HG03025 (cell line): Measurements from ENCODE around the gene SGSM2.
A peak's percentile ranks its signal among the peaks of the same experiment; 100 is the strongest.
"Not testable (repeated sequence)": the region's sequence is repeated elsewhere in the genome, so short reads cannot be mapped to it uniquely, and the experiment has no call there.

Experiments used
- ATAC-seq: cut with Tn5 transposase; IDR thresholded peaks from one replicate; pipeline ENCODE4 v1.9.1; 2021; ENCODE audit warnings: mild to moderate bottlenecking, moderate library complexity; ENCODE audit not compliant: unreplicated experiment, low FRiP score

Gene SGSM2

DNA sequence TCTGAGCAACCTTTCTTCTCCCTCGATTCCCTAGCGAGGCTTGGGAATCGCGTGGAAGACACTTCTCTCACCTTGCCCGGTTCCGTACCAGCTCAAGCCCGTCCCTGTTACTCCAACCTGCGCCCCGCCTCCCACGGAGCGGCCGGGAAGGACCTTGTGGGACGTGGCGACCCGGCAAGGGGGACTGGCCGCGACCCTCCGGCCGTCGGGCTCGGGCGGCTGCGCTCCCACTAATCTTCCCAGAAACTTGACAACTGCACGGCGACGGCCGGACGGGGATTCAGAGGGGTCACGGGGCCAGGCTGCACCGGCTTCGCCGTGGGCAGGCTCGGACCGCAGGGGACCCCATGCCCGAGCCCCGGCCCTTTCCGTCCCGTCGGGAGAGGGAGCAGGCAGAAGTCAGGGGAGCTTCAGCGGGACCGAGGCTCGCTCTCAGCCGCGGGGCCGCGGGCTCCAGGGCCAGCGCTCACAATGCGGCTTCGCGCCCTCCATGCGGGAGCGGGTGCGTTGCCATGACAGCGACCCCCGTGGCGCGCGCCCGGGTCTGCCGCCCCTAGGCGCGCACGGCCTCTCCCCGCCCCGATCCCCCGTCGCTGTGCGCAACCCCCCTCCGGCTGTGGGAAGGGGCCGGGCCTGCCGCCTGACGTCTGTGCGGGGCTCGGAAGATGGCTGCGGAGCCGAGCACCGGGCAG is at the start of gene SGSM2:
SGSM2 (plus strand) TSS at position 650 of the 692 bp plus-strand sequence. CDS start 188 bp downstream, outside the sequence.
- peak; percentile 21 for ATAC-seq

- ATAC-seq, result no peak
Observed at GRCh38 chr17:2289878-2290478, 47.3 kb upstream of the SGSM2 start.

- ATAC-seq, result no peak
Observed at GRCh38 chr17:2292100-2292499, 45.2 kb upstream of the SGSM2 start.

- ATAC-seq, result no peak
Observed at GRCh38 chr17:2295575-2295974, 41.7 kb upstream of the SGSM2 start.

DNA sequence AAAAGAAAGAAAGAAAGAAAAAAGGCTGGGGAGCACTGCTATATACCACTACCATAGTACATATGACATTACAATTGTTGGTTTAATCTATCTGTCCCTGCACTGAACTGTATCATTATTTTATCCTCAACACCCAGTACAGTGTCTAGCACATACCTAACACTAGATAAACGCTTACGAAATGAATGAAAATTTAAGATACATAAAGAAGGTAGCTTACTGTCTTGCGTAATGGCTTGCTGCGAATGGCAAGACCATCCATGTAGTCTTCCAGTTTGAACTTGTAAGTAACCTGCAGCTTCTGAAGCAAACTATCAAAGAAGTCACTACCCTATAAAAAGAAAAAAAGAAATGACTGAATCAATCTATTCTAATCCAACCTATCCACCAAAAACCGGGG is 40.3 kb upstream of the SGSM2 start:
- ATAC-seq, result no peak

DNA sequence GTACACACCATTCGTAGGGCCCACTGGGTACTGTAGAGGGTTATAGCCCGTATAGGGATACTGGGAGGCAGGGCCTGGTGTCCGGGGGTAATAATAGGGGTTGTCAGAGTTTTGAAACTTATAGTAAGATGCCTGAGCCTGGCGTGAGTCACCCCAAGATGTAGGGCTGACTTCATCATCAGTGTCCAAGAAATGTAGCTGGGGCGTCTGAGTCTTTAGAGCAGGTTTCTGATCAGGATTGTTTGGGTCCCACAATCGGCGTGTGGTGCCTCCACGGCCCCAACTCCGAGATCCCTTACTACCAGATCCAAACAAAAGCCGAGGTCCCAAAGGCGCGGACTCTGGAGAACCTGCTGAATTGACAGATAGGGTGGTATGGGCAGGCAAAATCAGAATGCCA is 38.2 kb upstream of the SGSM2 start:
- no peak for ATAC-seq

- ATAC-seq, result no peak
Observed at GRCh38 chr17:2299756-2300155, 37.5 kb upstream of the SGSM2 start.

DNA sequence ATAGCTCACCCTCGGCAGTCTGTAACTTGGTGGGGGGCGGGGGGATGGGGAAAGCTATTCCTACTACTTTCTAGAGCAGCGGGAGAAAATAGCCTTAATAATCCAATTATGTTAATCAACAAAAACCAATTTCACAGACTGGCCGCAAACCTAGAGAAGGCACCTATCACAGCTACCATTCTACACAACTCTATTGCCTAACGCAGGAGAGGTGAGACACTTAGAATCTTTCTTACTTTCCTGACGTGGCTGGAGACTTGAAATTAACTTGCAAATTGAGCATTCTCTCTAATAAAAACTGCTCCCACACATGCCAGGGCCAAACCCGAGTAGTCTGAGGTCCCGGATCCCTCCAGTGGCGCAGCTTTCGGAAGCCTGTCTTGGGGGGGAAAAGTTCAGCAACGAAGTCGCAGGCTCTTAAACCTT is 34.5 kb upstream of the SGSM2 start:
- no peak for ATAC-seq

DNA sequence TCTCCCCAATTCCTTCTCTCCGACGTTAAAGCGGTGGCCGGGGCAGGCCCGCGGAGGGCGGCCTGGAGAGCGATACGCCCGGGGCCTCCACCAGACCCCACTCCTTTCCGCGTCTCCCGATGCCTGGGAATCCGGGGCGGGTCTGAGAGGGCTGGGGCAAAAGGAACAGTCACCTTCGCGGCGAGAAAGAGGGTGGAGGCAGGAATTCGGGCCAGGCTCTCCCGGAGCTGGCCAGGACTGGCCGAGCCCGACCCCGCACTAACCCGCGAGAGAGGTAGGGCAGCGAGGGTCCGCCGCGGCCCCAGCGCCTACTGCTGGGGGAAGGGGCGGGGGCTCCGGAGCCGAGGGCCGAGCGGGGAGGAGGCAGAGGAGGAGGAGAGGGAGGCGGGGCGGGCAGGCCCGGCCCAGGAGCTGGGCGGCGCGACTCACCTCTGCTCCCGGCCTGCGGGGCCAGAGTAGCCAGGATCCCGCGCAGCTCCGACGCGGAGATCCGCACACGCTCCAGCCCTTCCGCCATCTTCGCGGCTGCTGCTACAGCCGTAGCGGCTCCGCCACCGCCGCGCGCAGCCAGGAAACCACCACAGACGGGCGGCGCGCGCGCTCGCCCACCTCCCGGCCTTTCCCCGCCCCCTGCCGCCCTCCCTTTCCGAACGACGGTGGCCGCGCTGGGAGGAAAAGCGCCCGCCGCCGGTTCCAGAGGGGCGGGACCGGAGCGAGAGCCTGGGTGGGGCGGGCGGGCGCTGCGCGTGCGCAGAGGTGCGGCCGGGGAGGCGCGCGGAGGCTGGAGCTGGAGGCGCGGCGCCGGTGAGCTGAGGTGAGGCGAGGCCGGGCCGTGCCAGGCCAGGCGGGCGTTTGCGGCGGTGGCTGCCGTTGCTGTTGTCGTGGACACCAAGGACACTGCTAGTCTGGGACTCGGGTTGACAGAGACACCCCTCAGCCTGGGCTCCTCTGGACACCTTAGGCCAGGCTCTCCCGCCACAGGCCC is 33.8 kb upstream of the SGSM2 start, which contains the start of the genes SMG6 and SRR:
SMG6 (minus strand) TSS at position 582 of the 985 bp plus-strand sequence; CDS start at position 517, 65 bp downstream.
SRR (plus strand) TSS at position 747 of the 985 bp plus-strand sequence. CDS start 11,611 bp downstream, outside the sequence.
- ATAC-seq, result peak; percentile 71

- no peak for ATAC-seq
Observed at GRCh38 chr17:2304931-2305330, 32.4 kb upstream of the SGSM2 start.

DNA sequence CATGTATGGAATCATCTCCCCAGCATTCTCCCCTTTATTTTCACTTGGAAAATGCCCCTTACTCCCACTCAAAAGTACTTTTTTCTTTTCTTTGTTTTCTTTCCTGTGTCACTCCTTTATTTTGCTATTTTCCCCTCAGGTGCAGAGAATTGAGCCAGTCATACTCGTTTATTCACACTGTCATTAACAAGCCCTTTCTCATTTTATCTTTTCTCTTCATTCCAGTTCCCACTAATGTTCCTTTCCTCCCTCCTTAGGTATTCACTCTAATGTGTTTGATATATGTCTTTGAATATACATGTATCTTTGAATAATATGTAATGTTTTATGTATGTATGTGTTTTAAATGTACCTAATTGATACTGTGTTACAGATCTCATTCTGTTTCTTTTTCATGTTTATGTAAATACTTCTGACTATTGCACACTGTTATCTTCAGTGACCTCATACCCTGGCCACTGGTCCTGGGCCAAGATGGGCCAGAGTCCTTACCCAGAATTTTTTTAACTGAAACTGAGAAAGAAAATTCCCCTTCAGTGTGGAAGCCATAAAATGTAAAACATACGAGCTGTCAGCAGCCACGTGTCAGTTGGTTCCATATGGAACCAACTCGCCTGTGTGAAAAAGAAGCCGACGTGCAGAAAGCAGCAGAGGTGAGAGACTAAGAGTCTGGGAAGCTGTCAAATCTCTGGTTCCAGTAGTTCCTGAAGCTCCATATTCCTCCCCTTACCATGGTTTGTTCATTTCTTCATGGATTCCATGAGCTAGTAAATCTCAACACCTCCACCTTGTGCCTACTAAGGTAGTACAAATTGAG is 27.8 kb upstream of the SGSM2 start:
- no peak for ATAC-seq

DNA sequence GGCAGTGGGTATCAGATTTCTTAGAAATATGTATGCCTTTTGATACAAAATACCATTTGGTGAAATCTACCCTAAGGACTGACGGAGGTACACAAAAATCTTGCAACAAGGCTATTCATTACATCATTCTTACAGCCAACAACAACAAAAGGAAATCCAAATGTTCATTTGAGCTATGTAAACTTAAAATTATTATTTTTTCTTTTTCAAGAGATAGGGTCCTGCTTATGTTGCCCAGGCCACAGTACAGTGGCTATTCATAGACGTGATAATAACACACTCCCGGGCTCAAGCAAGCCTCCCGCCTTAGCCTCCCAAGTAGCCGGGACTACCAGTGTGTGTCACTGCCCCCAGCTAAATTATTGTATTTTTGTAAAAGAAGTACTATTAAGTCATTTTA is 24.6 kb upstream of the SGSM2 start:
- ATAC-seq, result no peak

DNA sequence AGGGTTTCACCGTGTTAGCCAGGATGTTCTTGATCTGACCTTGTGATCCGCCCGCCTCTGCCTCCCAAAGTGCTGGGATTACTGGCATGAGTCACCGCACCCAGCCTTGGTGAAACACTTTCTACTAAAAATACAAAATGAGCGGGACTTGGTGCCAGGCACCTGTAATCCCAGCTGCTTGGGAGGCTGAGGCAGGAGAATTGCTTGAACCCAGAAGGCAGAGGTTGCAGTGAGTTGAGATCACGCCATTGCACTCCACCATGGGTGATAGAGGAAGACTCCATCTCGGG is 20.4 kb upstream of the SGSM2 start:
- ATAC-seq, result not testable (repeated sequence)

DNA sequence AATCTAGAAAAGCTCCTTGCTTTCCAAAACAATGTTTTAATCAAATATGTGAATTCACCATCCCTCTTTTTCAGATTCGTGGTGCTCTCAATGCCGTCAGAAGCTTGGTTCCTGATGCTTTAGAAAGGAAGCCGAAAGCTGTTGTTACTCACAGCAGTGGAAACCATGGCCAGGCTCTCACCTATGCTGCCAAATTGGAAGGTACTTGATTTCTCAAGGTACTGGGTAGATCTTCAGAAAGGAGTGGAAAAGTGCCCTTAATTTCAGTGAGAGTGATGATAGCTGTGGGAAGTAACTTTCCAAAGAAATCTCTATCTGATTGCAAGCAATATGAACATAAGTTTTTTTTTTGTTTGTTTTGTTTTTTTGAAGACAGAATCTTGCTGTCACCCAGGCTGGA is 19.5 kb upstream of the SGSM2 start:
- no peak for ATAC-seq

DNA sequence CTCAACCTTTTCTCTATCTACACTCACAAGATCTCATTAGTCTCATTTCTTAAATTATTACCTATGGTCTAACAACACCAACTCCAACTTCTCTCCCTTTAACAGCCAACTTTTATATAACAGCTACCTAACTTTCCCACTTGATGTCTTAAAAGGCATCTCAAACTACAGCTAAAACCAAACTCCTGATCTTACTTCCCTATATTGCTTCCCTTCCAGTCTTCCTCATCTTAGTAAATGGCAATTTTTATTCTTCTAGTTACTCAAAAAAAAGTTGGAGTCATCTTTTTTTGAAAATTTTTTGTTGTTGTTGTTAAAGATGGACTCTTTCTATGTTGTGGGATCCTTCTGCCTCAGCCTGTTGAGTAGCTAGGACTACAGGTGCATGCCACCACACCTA is 18.2 kb upstream of the SGSM2 start:
- no peak for ATAC-seq

DNA sequence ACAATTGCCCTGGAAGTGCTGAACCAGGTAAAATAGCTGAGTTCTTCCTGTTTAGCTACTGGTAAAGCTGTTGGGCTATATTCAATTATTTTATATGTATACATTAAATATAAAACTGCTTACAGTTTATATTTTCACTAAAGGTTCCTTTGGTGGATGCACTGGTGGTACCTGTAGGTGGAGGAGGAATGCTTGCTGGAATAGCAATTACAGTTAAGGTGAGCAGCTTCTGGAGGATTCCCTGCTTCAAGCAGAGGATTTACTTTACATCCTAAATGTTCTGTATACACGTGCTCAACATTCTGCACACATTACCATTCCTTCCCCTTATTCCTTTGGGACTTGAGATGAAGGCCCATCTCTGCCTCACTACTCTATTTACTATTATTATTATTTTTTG is 15.9 kb upstream of the SGSM2 start:
- no peak for ATAC-seq

DNA sequence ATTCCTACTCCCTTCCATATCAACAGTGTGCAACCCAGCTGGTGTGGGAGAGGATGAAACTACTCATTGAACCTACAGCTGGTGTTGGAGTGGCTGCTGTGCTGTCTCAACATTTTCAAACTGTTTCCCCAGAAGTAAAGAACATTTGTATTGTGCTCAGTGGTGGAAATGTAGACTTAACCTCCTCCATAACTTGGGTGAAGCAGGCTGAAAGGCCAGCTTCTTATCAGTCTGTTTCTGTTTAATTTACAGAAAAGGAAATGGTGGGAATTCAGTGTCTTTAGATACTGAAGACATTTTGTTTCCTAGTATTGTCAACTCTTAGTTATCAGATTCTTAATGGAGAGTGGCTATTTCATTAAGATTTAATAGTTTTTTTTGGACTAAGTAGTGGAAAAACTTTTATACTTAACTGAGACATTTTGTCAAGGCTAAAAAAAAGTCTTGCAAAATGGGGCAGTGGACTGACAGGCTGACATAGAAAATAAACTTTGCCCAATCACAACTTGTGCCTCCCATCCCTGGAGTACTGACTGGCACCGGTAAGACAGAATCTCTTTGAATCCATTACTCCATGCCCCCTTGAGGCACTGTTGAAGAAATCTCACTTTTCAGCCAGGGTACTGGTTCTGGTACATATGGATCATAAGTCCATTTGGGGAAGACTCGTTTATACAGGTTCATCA is 13.5 kb upstream of the SGSM2 start:
- ATAC-seq, result no peak

- ATAC-seq, result no peak
Observed at GRCh38 chr17:2331303-2331702, 6.0 kb upstream of the SGSM2 start.

DNA sequence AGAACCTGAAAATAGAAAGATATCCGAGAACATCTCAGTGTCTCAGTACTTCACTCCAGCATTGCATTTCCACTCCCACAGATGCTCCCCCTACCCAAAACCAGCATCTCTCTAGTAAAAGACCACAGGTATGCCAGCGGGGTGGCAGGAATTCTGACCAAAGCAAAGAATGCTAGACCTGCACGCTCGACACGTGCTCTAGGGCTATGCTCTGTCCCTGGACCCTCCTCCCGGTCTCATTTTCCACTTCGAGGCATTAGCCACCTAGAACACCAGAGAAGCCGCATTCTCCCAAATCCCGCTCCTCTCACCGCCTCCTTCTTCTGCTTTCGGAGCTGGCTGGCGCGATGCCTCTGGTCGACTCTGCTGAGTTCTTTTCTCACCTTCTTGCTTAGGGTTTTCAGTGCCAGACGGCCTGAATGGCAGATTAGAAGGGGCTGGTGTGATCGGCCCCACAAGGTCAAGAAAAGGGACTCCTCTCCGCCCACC is 1.5 kb upstream of the SGSM2 start:
- no peak for ATAC-seq
